Ascending aorta (tissue), 2 donors: ENCODE data around the gene TPCN2. TPM values are rescaled to one million over a fixed set of nuclear protein-coding genes. Genes with fewer than 3 reads are reported as not detected.

Experiments
- DNase-seq, 2 donors: peaks; one replicate each; pipeline ENCODE4 v3.0.0-alpha.2; 2019; ENCODE audit warnings: low spot score in 2 of 2
- H3K27ac ChIP-seq, 2 donors: fragments of 200-600 bp; sonication (generic); one replicate each; pipeline ENCODE4 v1.5.1; 2016 to 2017; ENCODE audit warnings: mild to moderate bottlenecking in 1 of 2
- H3K27me3 ChIP-seq: fragments of 200-600 bp; sonication (generic); one replicate; pipeline ENCODE4 v1.5.1; 2017
- H3K36me3 ChIP-seq, 2 donors: fragments of 200-600 bp; sonication (generic); one replicate each; pipeline ENCODE4 v1.5.1; 2016
- H3K4me1 ChIP-seq, 2 donors: fragments of 200-600 bp; sonication (generic); one replicate each; pipeline ENCODE4 v1.5.1; 2016 to 2017; ENCODE audit warnings: mild to moderate bottlenecking in 1 of 2
- H3K4me3 ChIP-seq, 2 donors: fragments of 200-600 bp; sonication (generic); one replicate each; pipeline ENCODE4 v1.5.1; 2016 to 2017; ENCODE audit warnings: mild to moderate bottlenecking in 1 of 2
- H3K9me3 ChIP-seq, 2 donors: fragments of 200-600 bp; sonication (generic); one replicate each; pipeline ENCODE4 v1.5.1; 2016
- CTCF ChIP-seq, 3 experiments: fragments of 200-600 bp in 2 of 3; fragments of 450-650 bp in 1 of 3; sonication (generic) in 2 of 3; IDR thresholded peaks; one replicate each; pipeline ENCODE4 v1.5.1; 2016 to 2019; ENCODE audit warnings: antibody characterized with exemption in 3 of 3, mild to moderate bottlenecking in 1 of 3, moderate library complexity in 1 of 3
- intact Hi-C: fragments of 100-400 bp; cut with DNase I; formaldehyde crosslinking; loops from one replicate; pipeline ENCODE4 v1.15.1; 2023
- total RNA-seq: library from RNA; depleted of rRNA; stranded (reverse); fragments of >200 nt; gene quantifications from one replicate; pipeline ENCODE4 v1.1.0, GENCODE V29; 2016

Gene TPCN2
- total RNA-seq, 1 donor from 2014 or later, result 24.9 TPM

- no peaks in the 10 kb centered on the region for H3K4me1 ChIP-seq
- TF ChIP-seq CTCF (IDR thresholded peaks at IDR 0.05), result no peak
- H3K4me3 ChIP-seq, result no peak overlapping the region
- H3K27me3 ChIP-seq, result no peaks in the 10 kb centered on the region
- no peaks in the 10 kb centered on the region for H3K9me3 ChIP-seq
- intact Hi-C loops, result no loop called here
- H3K36me3 ChIP-seq, result no peaks in the 10 kb centered on the region
- H3K27ac ChIP-seq, result no peak overlapping the region
- no peak for DNase-seq
These were observed 20.9 kb upstream of the TPCN2 start for GRCh38 chr11:69027704-69028372.

- Histone ChIP-seq H3K27me3 (no peaks in the 10 kb centered on the region), H3K36me3 (no peaks in the 10 kb centered on the region), H3K27ac (no peak overlapping the region), H3K9me3 (no peaks in the 10 kb centered on the region), H3K4me1 (peaks cover 0 to 2% of the 10 kb centered on the region in 2 donors), H3K4me3 (no peak overlapping the region)
- intact Hi-C loops, result no loop called here
- TF ChIP-seq CTCF (IDR thresholded peaks at IDR 0.05), result no peak
- DNase-seq, result no peak
These were observed 18.4 kb upstream of the TPCN2 start for GRCh38 chr11:69030301-69030700.

- Histone ChIP-seq H3K27ac (no peak overlapping the region), H3K36me3 (no peaks in the 10 kb centered on the region), H3K4me3 (no peak overlapping the region), H3K9me3 (no peaks in the 10 kb centered on the region), H3K27me3 (no peaks in the 10 kb centered on the region), H3K4me1 (peaks cover 3 to 11% of the 10 kb centered on the region in 2 donors)
- intact Hi-C loops, result no loop called here
- no peak for TF ChIP-seq CTCF (IDR thresholded peaks at IDR 0.05)
- no peak for DNase-seq
These were observed 15.9 kb upstream of the TPCN2 start for GRCh38 chr11:69032833-69033232.

GRCh38 chr11:69033431-69033830, 15.3 kb upstream of the TPCN2 start:
- no peaks in the 10 kb centered on the region for H3K27me3 ChIP-seq
- no peaks in the 10 kb centered on the region for H3K36me3 ChIP-seq
- H3K4me1 ChIP-seq, result peaks cover 3 to 11% of the 10 kb centered on the region in 2 donors
- no peak overlapping the region for H3K27ac ChIP-seq
- DNase-seq, result no peak
- no peak overlapping the region for H3K4me3 ChIP-seq
- no peaks in the 10 kb centered on the region for H3K9me3 ChIP-seq
- no peak for TF ChIP-seq CTCF (IDR thresholded peaks at IDR 0.05)
- intact Hi-C loops, result no loop called here

- no peaks in the 10 kb centered on the region for H3K27me3 ChIP-seq
- TF ChIP-seq CTCF (IDR thresholded peaks at IDR 0.05), result no peak
- no peak overlapping the region for H3K27ac ChIP-seq
- intact Hi-C loops, result no loop called here
- no peaks in the 10 kb centered on the region for H3K36me3 ChIP-seq
- no peak overlapping the region for H3K4me3 ChIP-seq
- no peaks in the 10 kb centered on the region for H3K9me3 ChIP-seq
- no peak for DNase-seq
- peaks cover 3 to 11% of the 10 kb centered on the region in 2 donors for H3K4me1 ChIP-seq
These were observed 14.4 kb upstream of the TPCN2 start for GRCh38 chr11:69034123-69034867.
